Nephron (organoid): ENCODE results near the gene PLA2G12A.

Experiments
- H3K27ac Mint-ChIP-seq, 3 experiments: 2 replicates each; pipeline ENCODE4 v1.8.0; 2020; ENCODE audit warnings: mixed read lengths in 3 of 3, mild to moderate bottlenecking in 2 of 3, moderate library complexity in 1 of 3
- H3K27me3 Mint-ChIP-seq: 2 replicates; pipeline ENCODE4 v1.8.0; 2021; ENCODE audit warnings: low read depth, mild to moderate bottlenecking, moderate library complexity, mixed read lengths
- H3K36me3 Mint-ChIP-seq: 2 replicates; pipeline ENCODE4 v1.8.0; 2020; ENCODE audit warnings: low read depth, mixed read lengths
- H3K4me1 Mint-ChIP-seq: 2 replicates; pipeline ENCODE4 v1.8.0; 2020; ENCODE audit warnings: mixed read lengths
- H3K4me3 Mint-ChIP-seq, 3 experiments: 2 replicates each; pipeline ENCODE4 v1.8.0; 2020; ENCODE audit warnings: mild to moderate bottlenecking in 3 of 3, mixed read lengths in 3 of 3, moderate library complexity in 2 of 3
- H3K9me3 Mint-ChIP-seq: 2 replicates; pipeline ENCODE4 v1.8.0; 2020; ENCODE audit warnings: mixed read lengths
- CTCF ChIP-seq, 3 experiments: fragments of 200-600 bp; sonication (generic); IDR thresholded peaks; one replicate each; pipeline ENCODE4 v1.5.0; 2021; ENCODE audit warnings: antibody characterized with exemption in 3 of 3; ENCODE audit not compliant: unreplicated experiment in 3 of 3

Gene PLA2G12A

GRCh38 chr4:109735566-109736365, 5.9 kb upstream of the PLA2G12A start:
- TF ChIP-seq CTCF (IDR thresholded peaks at IDR 0.05; ENCODE audit: unreplicated experiment in 3 of 3), result no peak
- H3K27me3 Mint-ChIP-seq, result no peaks in the 10 kb centered on the region
- H3K9me3 Mint-ChIP-seq, result no peaks in the 10 kb centered on the region
- H3K36me3 Mint-ChIP-seq, result peaks cover 3% of the 10 kb centered on the region
- H3K4me3 Mint-ChIP-seq, result no peak overlapping the region
- H3K4me1 Mint-ChIP-seq, result peaks cover 6% of the 10 kb centered on the region
- no peak overlapping the region for H3K27ac Mint-ChIP-seq

GRCh38 chr4:109733728-109734127, 3.9 kb upstream of the PLA2G12A start:
- H3K4me1 Mint-ChIP-seq, result peaks cover 13% of the 10 kb centered on the region
- TF ChIP-seq CTCF (IDR thresholded peaks at IDR 0.05; ENCODE audit: unreplicated experiment in 3 of 3), result no peak
- H3K36me3 Mint-ChIP-seq, result peaks cover 3% of the 10 kb centered on the region
- no peaks in the 10 kb centered on the region for H3K9me3 Mint-ChIP-seq
- H3K4me3 Mint-ChIP-seq, result no peak overlapping the region
- H3K27ac Mint-ChIP-seq, result no peak overlapping the region
- no peaks in the 10 kb centered on the region for H3K27me3 Mint-ChIP-seq

GRCh38 chr4:109730619-109731545, 1.0 kb upstream of the PLA2G12A start:
- Mint-ChIP-seq H3K36me3 (peaks cover 15% of the 10 kb centered on the region), H3K4me1 (peaks cover 24% of the 10 kb centered on the region), H3K9me3 (no peaks in the 10 kb centered on the region), H3K27ac (peak overlapping the region; percentile 65 to 86 (median 83)), H3K4me3 (peak overlapping the region; percentile 87 to 90 (median 89)), H3K27me3 (no peaks in the 10 kb centered on the region)
- TF ChIP-seq CTCF (IDR thresholded peaks at IDR 0.05; ENCODE audit: unreplicated experiment in 3 of 3), result no peak

- peaks cover 20% of the 10 kb centered on the region for H3K36me3 Mint-ChIP-seq
- TF ChIP-seq CTCF (IDR thresholded peaks at IDR 0.05; ENCODE audit: unreplicated experiment in 3 of 3), result no peak
- H3K9me3 Mint-ChIP-seq, result no peaks in the 10 kb centered on the region
- peaks cover 24% of the 10 kb centered on the region for H3K4me1 Mint-ChIP-seq
- no peaks in the 10 kb centered on the region for H3K27me3 Mint-ChIP-seq
- peak overlapping the region; percentile 46 to 89 (median 84) for H3K27ac Mint-ChIP-seq
- H3K4me3 Mint-ChIP-seq, result peak overlapping the region; percentile 90 to 94 (median 93)
Observed at GRCh38 chr4:109729117-109729717, 653 bp downstream of the PLA2G12A start.

GRCh38 chr4:109728385-109728784, 1.5 kb downstream of the PLA2G12A start:
- no peaks in the 10 kb centered on the region for H3K9me3 Mint-ChIP-seq
- H3K4me3 Mint-ChIP-seq, result peak overlapping the region; percentile 90 to 94 (median 93)

More at GRCh38 chr4:109728385-109728784, 1.5 kb downstream of the PLA2G12A start:
- Mint-ChIP-seq H3K27me3 (no peaks in the 10 kb centered on the region), H3K4me1 (peaks cover 24% of the 10 kb centered on the region), H3K36me3 (peaks cover 18% of the 10 kb centered on the region), H3K27ac (peak overlapping the region; percentile 7 to 89 (median 46))
- TF ChIP-seq CTCF (IDR thresholded peaks at IDR 0.05; ENCODE audit: unreplicated experiment in 3 of 3), result no peak
